Measurements from ENCODE around the gene OPN4.
A peak's percentile ranks its signal among the peaks of the same experiment; 100 is the strongest.

OPN4 gene

DNA sequence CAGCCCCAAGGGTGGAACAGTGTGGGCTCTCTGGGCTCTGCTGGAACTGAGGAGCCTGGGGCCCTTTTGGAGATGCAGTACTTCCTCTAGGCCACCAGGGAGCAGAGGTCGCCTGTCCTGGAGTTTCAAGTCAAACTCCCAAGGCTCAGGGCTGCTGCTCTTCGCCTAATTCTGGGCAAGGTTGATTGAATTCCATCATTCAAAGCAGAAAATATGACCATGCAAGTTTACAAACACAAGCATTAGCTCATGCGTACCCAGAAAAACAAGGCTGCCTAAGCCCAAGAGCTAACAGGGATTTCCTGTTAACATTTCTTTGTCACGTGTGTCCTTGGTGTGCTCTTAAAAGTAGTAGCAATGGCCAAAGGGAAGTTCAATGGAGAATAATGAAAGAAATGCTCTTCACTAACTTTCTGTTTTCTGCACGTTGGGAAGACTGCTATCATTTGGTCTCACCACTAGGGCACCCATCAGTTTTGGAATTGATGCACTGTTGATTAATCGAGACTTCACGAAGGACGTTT is 34.1 kb downstream of the OPN4 start:
- Histone ChIP-seq H3K36me3 (replicated peaks; ENCODE audit: insufficient read depth, low read length) (no peaks in the 10 kb centered on the region), H3K27ac (ENCODE audit: low read length) (no peak overlapping the region), H3K9me2 (replicated peaks; ENCODE audit: insufficient read depth, low read length) (no peaks in the 10 kb centered on the region), H3K4me1 (ENCODE audit: low read length) (no peaks in the 10 kb centered on the region), H3K79me2 (ENCODE audit: low read length) (no peaks in the 10 kb centered on the region), H3K27me3 (replicated peaks; ENCODE audit: insufficient read depth, low read length) (peaks cover 12% of the 10 kb centered on the region; the same call in 1 of the 2 replicates), H3K9ac (ENCODE audit: low read length) (no peak overlapping the region), H3F3A (ENCODE audit: insufficient read depth, low read length) (no peaks in the 10 kb centered on the region), H3K4me3 (ENCODE audit: low read length) (no peak overlapping the region), H2AFZ (ENCODE audit: low read length) (peak overlapping the region; percentile 44; the same call in 1 of the 2 replicates), H3K9me3 (replicated peaks; ENCODE audit: insufficient read depth, low read length) (no peaks in the 10 kb centered on the region), H4K20me1 (ENCODE audit: insufficient read depth, low read length) (no peaks in the 10 kb centered on the region), H3K4me2 (ENCODE audit: low read depth, low read length) (peak overlapping the region; percentile 23; the same call in 1 of the 2 replicates)
- no peak for TF ChIP-seq EZH2phosphoT487 (IDR thresholded peaks at IDR 0.05; ENCODE audit: low read length)
- peak; percentile 81 for TF ChIP-seq CTCF (IDR thresholded peaks at IDR 0.05; ENCODE audit: low read length)
- no peak for TF ChIP-seq EZH2 (optimal IDR thresholded peaks at IDR 0.05; ENCODE audit: low read depth, low read length)
- peak; percentile 59 for DNase-seq

DNA sequence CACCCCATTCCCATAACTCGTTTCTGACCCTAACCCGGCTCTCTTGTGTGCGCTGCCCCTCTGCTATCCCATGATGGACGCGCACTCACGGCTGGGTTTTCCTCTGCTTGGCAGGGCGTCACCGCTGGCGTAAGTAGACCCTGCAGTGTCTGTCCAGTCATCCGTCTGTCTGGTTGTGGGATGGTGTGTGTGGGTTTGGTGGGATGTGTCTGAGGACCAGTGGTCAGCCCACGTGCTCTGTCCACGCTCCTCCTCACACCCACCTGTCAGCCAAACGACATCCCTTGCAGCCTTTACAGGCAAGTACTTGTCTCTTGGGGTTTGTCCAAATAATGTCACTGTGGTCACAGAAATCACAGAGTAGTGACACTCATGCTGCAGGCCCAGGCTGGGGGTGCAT is 34.8 kb downstream of the OPN4 start:
- Histone ChIP-seq H3K4me3 (ENCODE audit: low read length) (no peak overlapping the region), H3K4me1 (ENCODE audit: low read length) (no peaks in the 10 kb centered on the region), H3K27me3 (replicated peaks; ENCODE audit: insufficient read depth, low read length) (peaks cover 10% of the 10 kb centered on the region; the same call in 1 of the 2 replicates), H3K9ac (ENCODE audit: low read length) (no peak overlapping the region), H3K9me2 (replicated peaks; ENCODE audit: insufficient read depth, low read length) (no peaks in the 10 kb centered on the region), H2AFZ (ENCODE audit: low read length) (no peak overlapping the region), H4K20me1 (ENCODE audit: insufficient read depth, low read length) (no peaks in the 10 kb centered on the region), H3K9me3 (replicated peaks; ENCODE audit: insufficient read depth, low read length) (no peaks in the 10 kb centered on the region), H3K79me2 (ENCODE audit: low read length) (no peaks in the 10 kb centered on the region), H3K4me2 (ENCODE audit: low read depth, low read length) (no peak overlapping the region), H3K27ac (ENCODE audit: low read length) (no peak overlapping the region), H3K36me3 (replicated peaks; ENCODE audit: insufficient read depth, low read length) (no peaks in the 10 kb centered on the region), H3F3A (ENCODE audit: insufficient read depth, low read length) (no peaks in the 10 kb centered on the region)
- no peak for DNase-seq
- TF ChIP-seq EZH2 (optimal IDR thresholded peaks at IDR 0.05; ENCODE audit: low read depth, low read length) (no peak), EZH2phosphoT487 (IDR thresholded peaks at IDR 0.05; ENCODE audit: low read length) (no peak)

DNA sequence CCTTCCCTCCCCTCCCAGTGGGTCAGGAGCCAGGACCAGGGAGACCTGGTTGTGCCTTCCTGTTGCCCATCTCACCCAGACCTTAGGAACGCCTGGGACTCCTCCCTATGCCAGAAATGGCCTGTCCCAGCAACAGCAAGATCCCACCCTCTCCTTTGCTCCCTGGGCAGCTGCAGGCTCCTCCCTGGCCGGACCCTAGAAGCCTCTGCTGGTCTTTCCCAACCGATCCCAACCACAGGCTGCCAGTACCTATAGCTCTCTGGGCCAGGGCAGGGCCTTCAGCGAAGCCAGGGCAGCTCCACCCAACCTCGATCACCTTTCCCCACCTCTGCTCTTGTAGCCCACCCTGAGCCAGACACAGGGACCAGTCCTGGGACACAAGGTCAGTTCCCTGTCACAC is 35.9 kb downstream of the OPN4 start:
- Histone ChIP-seq H2AFZ (ENCODE audit: low read length) (no peak overlapping the region), H3K27ac (ENCODE audit: low read length) (no peak overlapping the region), H3K4me1 (ENCODE audit: low read length) (no peaks in the 10 kb centered on the region), H3K9ac (ENCODE audit: low read length) (no peak overlapping the region), H3K4me3 (ENCODE audit: low read length) (no peak overlapping the region), H3K27me3 (replicated peaks; ENCODE audit: insufficient read depth, low read length) (0 out of 2 replicates have a peak, but pooled peaks cover under 1% of the 10 kb centered on the region), H3F3A (ENCODE audit: insufficient read depth, low read length) (no peaks in the 10 kb centered on the region), H3K79me2 (ENCODE audit: low read length) (no peaks in the 10 kb centered on the region), H3K9me3 (replicated peaks; ENCODE audit: insufficient read depth, low read length) (no peaks in the 10 kb centered on the region), H4K20me1 (ENCODE audit: insufficient read depth, low read length) (no peaks in the 10 kb centered on the region), H3K9me2 (replicated peaks; ENCODE audit: insufficient read depth, low read length) (no peaks in the 10 kb centered on the region), H3K4me2 (ENCODE audit: low read depth, low read length) (no peak overlapping the region), H3K36me3 (replicated peaks; ENCODE audit: insufficient read depth, low read length) (no peaks in the 10 kb centered on the region)
- TF ChIP-seq EZH2phosphoT487 (IDR thresholded peaks at IDR 0.05; ENCODE audit: low read length) (no peak), CTCF (IDR thresholded peaks at IDR 0.05; ENCODE audit: low read length) (no peak), EZH2 (optimal IDR thresholded peaks at IDR 0.05; ENCODE audit: low read depth, low read length) (no peak)
- DNase-seq = no peak

DNA sequence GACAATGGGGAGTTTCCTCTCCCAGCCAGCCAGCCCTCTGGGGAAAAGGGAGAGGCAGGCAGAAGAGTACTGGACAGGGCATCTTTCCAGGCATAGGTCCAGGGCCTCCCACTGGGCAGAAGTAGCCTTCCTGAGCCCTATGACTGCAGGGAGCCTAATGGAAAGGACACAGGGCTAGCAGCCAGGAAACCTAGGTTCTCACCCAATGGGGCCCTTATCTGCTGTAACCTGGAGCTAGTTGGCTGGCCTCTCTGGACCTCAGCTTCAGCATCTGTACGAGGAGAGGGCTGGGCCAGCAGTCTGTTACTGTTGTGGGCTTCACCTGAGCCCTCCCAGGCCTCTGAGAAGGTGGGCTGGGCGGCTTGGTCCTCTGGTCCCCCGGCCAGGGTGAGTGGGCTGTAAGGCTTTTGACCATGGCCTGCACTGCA is 36.3 kb downstream of the OPN4 start:
- Histone ChIP-seq H3K36me3 (replicated peaks; ENCODE audit: insufficient read depth, low read length) (no peaks in the 10 kb centered on the region), H3K79me2 (ENCODE audit: low read length) (no peaks in the 10 kb centered on the region), H3K4me1 (ENCODE audit: low read length) (no peaks in the 10 kb centered on the region), H3K27me3 (replicated peaks; ENCODE audit: insufficient read depth, low read length) (no peaks in the 10 kb centered on the region), H3K9me2 (replicated peaks; ENCODE audit: insufficient read depth, low read length) (no peaks in the 10 kb centered on the region), H3K9ac (ENCODE audit: low read length) (no peak overlapping the region), H3K4me3 (ENCODE audit: low read length) (no peak overlapping the region), H4K20me1 (ENCODE audit: insufficient read depth, low read length) (no peaks in the 10 kb centered on the region), H3K4me2 (ENCODE audit: low read depth, low read length) (no peak overlapping the region), H3K27ac (ENCODE audit: low read length) (no peak overlapping the region), H3K9me3 (replicated peaks; ENCODE audit: insufficient read depth, low read length) (no peaks in the 10 kb centered on the region), H3F3A (ENCODE audit: insufficient read depth, low read length) (no peaks in the 10 kb centered on the region), H2AFZ (ENCODE audit: low read length) (no peak overlapping the region)
- TF ChIP-seq CTCF (IDR thresholded peaks at IDR 0.05; ENCODE audit: low read length) (no peak), EZH2 (optimal IDR thresholded peaks at IDR 0.05; ENCODE audit: low read depth, low read length) (no peak), EZH2phosphoT487 (IDR thresholded peaks at IDR 0.05; ENCODE audit: low read length) (no peak)
- DNase-seq = no peak

Measured in MM.1S (cell line).